ENCODE measurements around the gene BRINP3. TPM values are rescaled to one million over a fixed set of nuclear protein-coding genes. Genes with fewer than 3 reads are reported as not detected.

The BRINP3 gene
- total RNA-seq, 2 donors from 2014 or later, result 19.1 to 19.6 TPM

GRCh38 chr1:190399233-190399632, 78.4 kb downstream of the BRINP3 start:
- H3K27ac ChIP-seq, result no peak overlapping the region
- H3K36me3 ChIP-seq, result no peaks in the 10 kb centered on the region
- no peaks in the 10 kb centered on the region for H3K9me3 ChIP-seq
- H3K4me1 ChIP-seq, result no peaks in the 10 kb centered on the region
- DNase-seq, result no peak
- H3K27me3 ChIP-seq, result no peaks in the 10 kb centered on the region
- H3K4me3 ChIP-seq, result no peak overlapping the region
- TF ChIP-seq, protein P1, sequence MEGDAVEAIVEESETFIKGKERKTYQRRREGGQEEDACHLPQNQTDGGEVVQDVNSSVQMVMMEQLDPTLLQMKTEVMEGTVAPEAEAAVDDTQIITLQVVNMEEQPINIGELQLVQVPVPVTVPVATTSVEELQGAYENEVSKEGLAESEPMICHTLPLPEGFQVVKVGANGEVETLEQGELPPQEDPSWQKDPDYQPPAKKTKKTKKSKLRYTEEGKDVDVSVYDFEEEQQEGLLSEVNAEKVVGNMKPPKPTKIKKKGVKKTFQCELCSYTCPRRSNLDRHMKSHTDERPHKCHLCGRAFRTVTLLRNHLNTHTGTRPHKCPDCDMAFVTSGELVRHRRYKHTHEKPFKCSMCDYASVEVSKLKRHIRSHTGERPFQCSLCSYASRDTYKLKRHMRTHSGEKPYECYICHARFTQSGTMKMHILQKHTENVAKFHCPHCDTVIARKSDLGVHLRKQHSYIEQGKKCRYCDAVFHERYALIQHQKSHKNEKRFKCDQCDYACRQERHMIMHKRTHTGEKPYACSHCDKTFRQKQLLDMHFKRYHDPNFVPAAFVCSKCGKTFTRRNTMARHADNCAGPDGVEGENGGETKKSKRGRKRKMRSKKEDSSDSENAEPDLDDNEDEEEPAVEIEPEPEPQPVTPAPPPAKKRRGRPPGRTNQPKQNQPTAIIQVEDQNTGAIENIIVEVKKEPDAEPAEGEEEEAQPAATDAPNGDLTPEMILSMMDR (IDR thresholded peaks at IDR 0.05), result no peak
- H3K9ac ChIP-seq (ENCODE audit: low read depth in 2 of 2, low read length in 2 of 2), result no peak overlapping the region
- intact Hi-C loops (cut with DNase I), result no loop called here

GRCh38 chr1:190391582-190391981, 86.1 kb downstream of the BRINP3 start:
- Histone ChIP-seq H3K9ac (ENCODE audit: low read depth in 2 of 2, low read length in 2 of 2) (no peak overlapping the region), H3K27ac (no peak overlapping the region), H3K9me3 (no peaks in the 10 kb centered on the region), H3K27me3 (no peaks in the 10 kb centered on the region), H3K4me3 (no peak overlapping the region), H3K4me1 (no peaks in the 10 kb centered on the region), H3K36me3 (no peaks in the 10 kb centered on the region)
- intact Hi-C loops (cut with DNase I), result no loop called here
- TF ChIP-seq, protein P1 (IDR thresholded peaks at IDR 0.05), result no peak
- DNase-seq, result no peak

DNA sequence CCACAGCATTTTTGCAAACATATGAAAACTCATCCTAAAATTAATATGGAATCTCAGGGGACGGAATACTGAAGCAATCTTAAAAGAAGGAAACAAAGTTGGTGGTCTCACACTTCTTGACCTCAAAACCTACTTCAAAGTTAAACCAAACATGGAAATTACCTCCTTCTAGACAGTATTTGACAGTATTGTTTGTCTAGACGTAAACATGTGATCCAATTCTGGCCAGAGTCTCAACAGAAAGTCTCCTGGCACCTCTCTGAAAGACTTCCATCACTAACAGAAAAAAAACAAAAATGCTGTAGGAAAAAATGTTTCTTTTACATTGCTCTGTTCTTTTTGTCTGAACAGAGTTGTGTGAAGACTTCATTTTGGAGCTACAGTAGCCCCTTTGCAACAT, 99.7 kb downstream of the BRINP3 start:
- Histone ChIP-seq H3K27me3 (no peaks in the 10 kb centered on the region), H3K9me3 (no peaks in the 10 kb centered on the region), H3K4me1 (no peaks in the 10 kb centered on the region), H3K9ac (ENCODE audit: low read depth in 2 of 2, low read length in 2 of 2) (no peak overlapping the region), H3K36me3 (no peaks in the 10 kb centered on the region), H3K4me3 (no peak overlapping the region), H3K27ac (no peak overlapping the region)
- intact Hi-C loops (cut with DNase I), result no loop called here
- TF ChIP-seq, protein P1 (IDR thresholded peaks at IDR 0.05), result no peak
- no peak for DNase-seq

GRCh38 chr1:190377294-190377693, 100.4 kb downstream of the BRINP3 start:
- no peaks in the 10 kb centered on the region for H3K9me3 ChIP-seq
- H3K9ac ChIP-seq (ENCODE audit: low read depth in 2 of 2, low read length in 2 of 2), result no peak overlapping the region
- H3K36me3 ChIP-seq, result no peaks in the 10 kb centered on the region
- TF ChIP-seq, protein P1 (IDR thresholded peaks at IDR 0.05), result no peak
- intact Hi-C loops (cut with DNase I), result no loop called here
- no peak overlapping the region for H3K27ac ChIP-seq
- no peaks in the 10 kb centered on the region for H3K27me3 ChIP-seq
- no peak overlapping the region for H3K4me3 ChIP-seq
- no peaks in the 10 kb centered on the region for H3K4me1 ChIP-seq
- DNase-seq, result no peak

- TF ChIP-seq, protein P1 (IDR thresholded peaks at IDR 0.05), result no peak
- intact Hi-C loops (cut with DNase I), result no loop called here
- H3K9me3 ChIP-seq, result no peaks in the 10 kb centered on the region
- no peak overlapping the region for H3K4me3 ChIP-seq
- no peaks in the 10 kb centered on the region for H3K36me3 ChIP-seq
- no peak overlapping the region for H3K27ac ChIP-seq
- DNase-seq, result no peak
- no peaks in the 10 kb centered on the region for H3K4me1 ChIP-seq
- no peak overlapping the region for H3K9ac ChIP-seq (ENCODE audit: low read depth in 2 of 2, low read length in 2 of 2)
- no peaks in the 10 kb centered on the region for H3K27me3 ChIP-seq
Measured at GRCh38 chr1:190376044-190376443, 101.6 kb downstream of the BRINP3 start.
